Osteocyte (in vitro differentiated cells): ENCODE measurements around the gene CAT. TPM values are rescaled to one million over a fixed set of nuclear protein-coding genes. Genes with fewer than 3 reads are reported as not detected.

Source experiments
- DNase-seq: peaks from one replicate; pipeline ENCODE4 v3.0.0; 2021; ENCODE audit warnings: mixed read lengths; ENCODE audit not compliant: unreplicated experiment; ENCODE audit errors: extremely low spot score
- H3K27ac Mint-ChIP-seq: one replicate; pipeline ENCODE4 v1.8.0; 2021; ENCODE audit warnings: mild to moderate bottlenecking, mixed read lengths; ENCODE audit not compliant: unreplicated experiment
- H3K27me3 Mint-ChIP-seq: one replicate; pipeline ENCODE4 v1.8.0; 2021; ENCODE audit warnings: mixed read lengths; ENCODE audit not compliant: unreplicated experiment
- H3K36me3 Mint-ChIP-seq: one replicate; pipeline ENCODE4 v1.8.0; 2021; ENCODE audit warnings: mixed read lengths; ENCODE audit not compliant: unreplicated experiment
- H3K4me1 Mint-ChIP-seq: one replicate; pipeline ENCODE4 v1.8.0; 2021; ENCODE audit warnings: mixed read lengths; ENCODE audit not compliant: unreplicated experiment
- H3K4me3 Mint-ChIP-seq: one replicate; pipeline ENCODE4 v1.8.0; 2021; ENCODE audit warnings: mild to moderate bottlenecking, moderate library complexity, mixed read lengths; ENCODE audit not compliant: unreplicated experiment
- H3K9me3 Mint-ChIP-seq: one replicate; pipeline ENCODE4 v1.8.0; 2021; ENCODE audit warnings: mixed read lengths; ENCODE audit not compliant: unreplicated experiment
- CTCF ChIP-seq: fragments of 200-600 bp; sonication (generic); IDR thresholded peaks from 2 replicates; pipeline ENCODE4 v1.5.0; 2021; ENCODE audit warnings: antibody characterized with exemption, mild to moderate bottlenecking, moderate library complexity
- total RNA-seq: library from RNA; stranded (reverse); gene quantifications from 2 replicates; pipeline ENCODE4 v1.2.1, GENCODE V29; 2021

CAT gene
- total RNA-seq, 1 donor from 2014 or later = 22.4 TPM

- no peak for DNase-seq
- peaks cover 1% of the 10 kb centered on the region for H3K4me1 Mint-ChIP-seq
- no peak overlapping the region for H3K27ac Mint-ChIP-seq
- H3K9me3 Mint-ChIP-seq = no peaks in the 10 kb centered on the region
- H3K36me3 Mint-ChIP-seq = no peaks in the 10 kb centered on the region
- peaks cover 39% of the 10 kb centered on the region for H3K27me3 Mint-ChIP-seq
- no peak for TF ChIP-seq CTCF
- no peak overlapping the region for H3K4me3 Mint-ChIP-seq
Measured at GRCh38 chr11:34483106-34483874, 44.6 kb downstream of the CAT start.

GRCh38 chr11:34487430-34487829 lies 48.7 kb downstream of the CAT start:
- TF ChIP-seq CTCF = no peak
- no peaks in the 10 kb centered on the region for H3K4me1 Mint-ChIP-seq
- no peak overlapping the region for H3K27ac Mint-ChIP-seq
- H3K9me3 Mint-ChIP-seq = no peaks in the 10 kb centered on the region
- no peaks in the 10 kb centered on the region for H3K36me3 Mint-ChIP-seq
- H3K4me3 Mint-ChIP-seq = no peak overlapping the region
- H3K27me3 Mint-ChIP-seq = peaks cover 15% of the 10 kb centered on the region
- DNase-seq = no peak

- H3K27ac Mint-ChIP-seq = no peak overlapping the region
- H3K4me1 Mint-ChIP-seq = no peaks in the 10 kb centered on the region
- H3K27me3 Mint-ChIP-seq = peaks cover 18% of the 10 kb centered on the region
- H3K36me3 Mint-ChIP-seq = no peaks in the 10 kb centered on the region
- no peak for TF ChIP-seq CTCF
- no peak overlapping the region for H3K4me3 Mint-ChIP-seq
- H3K9me3 Mint-ChIP-seq = no peaks in the 10 kb centered on the region
- DNase-seq = no peak
Measured at GRCh38 chr11:34488855-34489557, 50.3 kb downstream of the CAT start.

GRCh38 chr11:34490304-34490703 lies 51.6 kb downstream of the CAT start:
- DNase-seq = no peak
- Mint-ChIP-seq H3K9me3 (no peaks in the 10 kb centered on the region), H3K27ac (no peak overlapping the region), H3K4me3 (no peak overlapping the region), H3K4me1 (no peaks in the 10 kb centered on the region), H3K36me3 (no peaks in the 10 kb centered on the region), H3K27me3 (peaks cover 27% of the 10 kb centered on the region)
- no peak for TF ChIP-seq CTCF

GRCh38 chr11:34492806-34493414 lies 54.2 kb downstream of the CAT start:
- H3K27me3 Mint-ChIP-seq = peaks cover 26% of the 10 kb centered on the region
- DNase-seq = no peak
- no peak overlapping the region for H3K4me3 Mint-ChIP-seq
- TF ChIP-seq CTCF = peak; percentile 77
- no peaks in the 10 kb centered on the region for H3K9me3 Mint-ChIP-seq
- no peaks in the 10 kb centered on the region for H3K4me1 Mint-ChIP-seq
- H3K27ac Mint-ChIP-seq = no peak overlapping the region
- H3K36me3 Mint-ChIP-seq = no peaks in the 10 kb centered on the region
